ENCODE data around the gene NECAB3. TPM values are rescaled to one million over a fixed set of nuclear protein-coding genes. Genes with fewer than 3 reads are reported as not detected.
"Not testable (repeated sequence)": the region's sequence is repeated elsewhere in the genome, so short reads cannot be mapped to it uniquely, and the experiment has no call there.

Gene NECAB3
- total RNA-seq, 1 donor, result 27.1 TPM

GRCh38 chr20:33636776-33637175 lies 37.5 kb downstream of the NECAB3 start:
- DNase-seq (ENCODE audit: insufficient read length, low spot score, missing footprints), result no peak
- TF ChIP-seq CTCF (IDR thresholded peaks at IDR 0.05; ENCODE audit: extremely low read depth, low read depth, low read length), result no peak

GRCh38 chr20:33635341-33635740 lies 38.9 kb downstream of the NECAB3 start:
- H3K4me3 ChIP-seq (ENCODE audit: insufficient read depth, low read length), result no peak overlapping the region
- no peak overlapping the region for H3K27ac ChIP-seq (ENCODE audit: low read depth, low read length)
- TF ChIP-seq CTCF (IDR thresholded peaks at IDR 0.05; ENCODE audit: extremely low read depth, low read depth, low read length), result no peak
- no peaks in the 10 kb centered on the region for H3K9me3 ChIP-seq (ENCODE audit: low read depth, low read length)
- no peak overlapping the region for H2AFZ ChIP-seq (ENCODE audit: low read length)
- no peaks in the 10 kb centered on the region for H3K79me2 ChIP-seq (ENCODE audit: insufficient read depth, low read length)
- H3K4me2 ChIP-seq (ENCODE audit: insufficient read depth, low read length), result no peak overlapping the region
- peaks cover under 1% of the 10 kb centered on the region for H4K20me1 ChIP-seq (ENCODE audit: insufficient read depth, low read length)
- H3K36me3 ChIP-seq (ENCODE audit: insufficient read depth, low read length), result peaks cover 31% of the 10 kb centered on the region
- DNase-seq (ENCODE audit: insufficient read length, low spot score, missing footprints), result no peak
- H3K27me3 ChIP-seq (ENCODE audit: insufficient read depth, low read length), result no peaks in the 10 kb centered on the region
- no peaks in the 10 kb centered on the region for H3K4me1 ChIP-seq (ENCODE audit: insufficient read depth, low read length)

More at GRCh38 chr20:33636776-33637175, 37.5 kb downstream of the NECAB3 start:
- no peak overlapping the region for H3K4me2 ChIP-seq (ENCODE audit: insufficient read depth, low read length)
- no peaks in the 10 kb centered on the region for H3K4me1 ChIP-seq (ENCODE audit: insufficient read depth, low read length)
- peaks cover 34% of the 10 kb centered on the region for H3K36me3 ChIP-seq (ENCODE audit: insufficient read depth, low read length)
- no peak overlapping the region for H3K27ac ChIP-seq (ENCODE audit: low read depth, low read length)
- no peaks in the 10 kb centered on the region for H3K9me3 ChIP-seq (ENCODE audit: low read depth, low read length)
- no peaks in the 10 kb centered on the region for H3K27me3 ChIP-seq (ENCODE audit: insufficient read depth, low read length)
- no peaks in the 10 kb centered on the region for H3K79me2 ChIP-seq (ENCODE audit: insufficient read depth, low read length)
- no peaks in the 10 kb centered on the region for H4K20me1 ChIP-seq (ENCODE audit: insufficient read depth, low read length)
- no peak overlapping the region for H2AFZ ChIP-seq (ENCODE audit: low read length)
- no peak overlapping the region for H3K4me3 ChIP-seq (ENCODE audit: insufficient read depth, low read length)

- H3K4me2 ChIP-seq (ENCODE audit: insufficient read depth, low read length); H3K4me1 ChIP-seq (ENCODE audit: insufficient read depth, low read length); H2AFZ ChIP-seq (ENCODE audit: low read length); DNase-seq (ENCODE audit: insufficient read length, low spot score, missing footprints); H3K27ac ChIP-seq (ENCODE audit: low read depth, low read length); H3K9me3 ChIP-seq (ENCODE audit: low read depth, low read length); H3K4me3 ChIP-seq (ENCODE audit: insufficient read depth, low read length); H3K79me2 ChIP-seq (ENCODE audit: insufficient read depth, low read length); H3K27me3 ChIP-seq (ENCODE audit: insufficient read depth, low read length); H4K20me1 ChIP-seq (ENCODE audit: insufficient read depth, low read length): not testable (repeated sequence)
- peaks cover 35% of the 10 kb centered on the region for H3K36me3 ChIP-seq (ENCODE audit: insufficient read depth, low read length)
Observed at GRCh38 chr20:33631910-33632309, 42.3 kb downstream of the NECAB3 start.

- DNase-seq (ENCODE audit: insufficient read length, low spot score, missing footprints), result no peak
- Histone ChIP-seq H3K9me3 (ENCODE audit: low read depth, low read length) (no peaks in the 10 kb centered on the region), H3K79me2 (ENCODE audit: insufficient read depth, low read length) (no peaks in the 10 kb centered on the region), H2AFZ (ENCODE audit: low read length) (no peak overlapping the region), H3K27me3 (ENCODE audit: insufficient read depth, low read length) (no peaks in the 10 kb centered on the region), H3K4me1 (ENCODE audit: insufficient read depth, low read length) (no peaks in the 10 kb centered on the region), H3K4me3 (ENCODE audit: insufficient read depth, low read length) (no peak overlapping the region), H4K20me1 (ENCODE audit: insufficient read depth, low read length) (peaks cover 2% of the 10 kb centered on the region), H3K4me2 (ENCODE audit: insufficient read depth, low read length) (no peak overlapping the region), H3K36me3 (ENCODE audit: insufficient read depth, low read length) (peaks cover 37% of the 10 kb centered on the region), H3K27ac (ENCODE audit: low read depth, low read length) (no peak overlapping the region)
- no peak for TF ChIP-seq CTCF (IDR thresholded peaks at IDR 0.05; ENCODE audit: extremely low read depth, low read depth, low read length)
Observed at GRCh38 chr20:33630507-33630906, 43.7 kb downstream of the NECAB3 start.

All from osteoblast (primary cell).